ENCODE measurements around the gene SRP14.

The SRP14 gene

GRCh38 chr15:40067921-40068624 lies 29.1 kb upstream of the SRP14 start:
- no peak for FAIRE-seq

- FAIRE-seq, result no peak
Measured at GRCh38 chr15:40066589-40066988, 27.6 kb upstream of the SRP14 start.

- FAIRE-seq, result no peak
Measured at GRCh38 chr15:40065166-40065565, 26.2 kb upstream of the SRP14 start.

- FAIRE-seq, result no peak
Measured at GRCh38 chr15:40064231-40064894, 25.4 kb upstream of the SRP14 start.

GRCh38 chr15:40063563-40064011 lies 24.6 kb upstream of the SRP14 start:
- FAIRE-seq, result no peak

GRCh38 chr15:40062816-40063562 lies 24.0 kb upstream of the SRP14 start:
- no peak for FAIRE-seq

- FAIRE-seq, result no peak
Measured at GRCh38 chr15:40061212-40061901, 22.4 kb upstream of the SRP14 start.

GRCh38 chr15:40060236-40060961 lies 21.4 kb upstream of the SRP14 start:
- FAIRE-seq, result no peak

GRCh38 chr15:40059821-40060220 lies 20.8 kb upstream of the SRP14 start:
- no peak for FAIRE-seq

- no peak for FAIRE-seq
Measured at GRCh38 chr15:40058476-40059140, 19.6 kb upstream of the SRP14 start.

GRCh38 chr15:40055576-40056293 lies 16.8 kb upstream of the SRP14 start:
- FAIRE-seq, result no peak

- no peak for FAIRE-seq
Measured at GRCh38 chr15:40054855-40055575, 16.0 kb upstream of the SRP14 start.

GRCh38 chr15:40054605-40054854 lies 15.5 kb upstream of the SRP14 start:
- FAIRE-seq, result no peak

GRCh38 chr15:40053831-40054604 lies 15.0 kb upstream of the SRP14 start:
- FAIRE-seq, result no peak

- no peak for FAIRE-seq
Measured at GRCh38 chr15:40053079-40053830, 14.3 kb upstream of the SRP14 start.

- FAIRE-seq, result no peak
Measured at GRCh38 chr15:40052604-40053003, 13.6 kb upstream of the SRP14 start.

GRCh38 chr15:40051616-40052415 lies 12.8 kb upstream of the SRP14 start:
- FAIRE-seq, result no peak

- no peak for FAIRE-seq
Measured at GRCh38 chr15:40050788-40051470, 11.9 kb upstream of the SRP14 start.

Measured in endometrium (tissue), 2 donors.